SK-N-SH (cell line): Measurements from ENCODE around the gene CIB4.

Source experiments
- CTCF ChIP-seq: fragments of 200-600 bp; sonication (generic); IDR thresholded peaks from 2 replicates; pipeline ENCODE4 v1.6.1; 2017; ENCODE audit warnings: antibody characterized with exemption, mild to moderate bottlenecking, moderate library complexity
- ELF1 ChIP-seq: IDR thresholded peaks from 2 replicates; pipeline ENCODE4 v1.4.0; 2012
- EP300 ChIP-seq, 2 experiments: IDR thresholded peaks; 2 replicates each; pipeline versions ENCODE4 v1.4.0 to v1.6.1; 2012; ENCODE audit warnings: borderline replicate concordance in 1 of 2, low read depth in 1 of 2, low read length in 1 of 2
- EZH2phosphoT487 ChIP-seq: fragments of 200-600 bp; sonication (generic); IDR thresholded peaks from 2 replicates; pipeline ENCODE4 v1.6.1; 2017; ENCODE audit warnings: low read depth, mixed run types, mild to moderate bottlenecking, antibody characterized with exemption, moderate library complexity, borderline replicate concordance
- GATA2 ChIP-seq: sonication (generic); formaldehyde crosslinking; IDR thresholded peaks from 2 replicates; pipeline ENCODE4 v1.5.0; 2020; ENCODE audit warnings: mild to moderate bottlenecking, missing genetic modification reagents
- MAX ChIP-seq: IDR thresholded peaks from 2 replicates; pipeline ENCODE4 v1.4.0; 2012; ENCODE audit warnings: low read depth
- POLR2AphosphoS5 ChIP-seq: IDR thresholded peaks from 2 replicates; pipeline ENCODE4 v1.6.1; 2012; ENCODE audit warnings: low read depth, low read length
- USF2 ChIP-seq: fragments of 150-350 bp; IDR thresholded peaks from 2 replicates; pipeline ENCODE4 v1.6.1; 2017; ENCODE audit warnings: antibody characterized with exemption, low read length, low read depth, borderline replicate concordance
- YY1 ChIP-seq: IDR thresholded peaks from 2 replicates; pipeline ENCODE4 v1.4.0; 2012; ENCODE audit warnings: low read depth, mild to moderate bottlenecking
- ZBTB33 ChIP-seq: IDR thresholded peaks from 2 replicates; pipeline ENCODE4 v1.4.0; 2012; ENCODE audit warnings: low read depth, borderline replicate concordance
- TF ChIP-seq, protein P1 (sequence below): IDR thresholded peaks from 2 replicates; pipeline ENCODE4 v1.6.1; 2012; ENCODE audit warnings: mild to moderate bottlenecking, low read depth, low read length, moderate library complexity

DNA sequence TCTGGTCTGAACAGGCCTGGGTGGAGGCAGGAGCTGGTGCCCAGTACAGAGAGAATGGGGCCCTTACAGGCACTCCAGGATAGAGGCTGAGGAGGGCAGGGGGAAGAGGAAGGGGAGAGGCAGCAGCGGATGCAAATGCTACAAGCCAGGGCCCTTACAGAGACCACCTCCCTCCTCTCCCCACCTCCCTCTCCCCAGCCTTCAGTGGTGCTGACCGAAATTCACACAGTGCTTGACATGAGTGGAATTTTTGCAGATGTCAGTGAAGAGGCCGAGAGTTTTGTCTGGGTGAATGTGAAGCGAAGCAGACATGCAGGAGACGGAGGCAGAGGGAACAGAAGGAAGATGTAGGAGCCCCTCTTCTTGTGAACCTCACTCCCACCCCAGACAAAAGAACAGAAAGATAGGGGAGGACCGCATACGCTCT, 31.9 kb downstream of the CIB4 start:
- TF ChIP-seq EZH2phosphoT487, result no peak
- no peak for TF ChIP-seq GATA2 (CRISPR knock-in tag)
- no peak for TF ChIP-seq YY1
- TF ChIP-seq USF2, result no peak
- no peak for TF ChIP-seq EP300 (IDR thresholded peaks at IDR 0.05; ENCODE audit: borderline replicate concordance in 1 of 2, low read depth in 1 of 2, low read length in 1 of 2)
- TF ChIP-seq MAX, result no peak
- TF ChIP-seq CTCF, result no peak
- no peak for TF ChIP-seq ZBTB33
- no peak for TF ChIP-seq ELF1
- TF ChIP-seq, protein P1, sequence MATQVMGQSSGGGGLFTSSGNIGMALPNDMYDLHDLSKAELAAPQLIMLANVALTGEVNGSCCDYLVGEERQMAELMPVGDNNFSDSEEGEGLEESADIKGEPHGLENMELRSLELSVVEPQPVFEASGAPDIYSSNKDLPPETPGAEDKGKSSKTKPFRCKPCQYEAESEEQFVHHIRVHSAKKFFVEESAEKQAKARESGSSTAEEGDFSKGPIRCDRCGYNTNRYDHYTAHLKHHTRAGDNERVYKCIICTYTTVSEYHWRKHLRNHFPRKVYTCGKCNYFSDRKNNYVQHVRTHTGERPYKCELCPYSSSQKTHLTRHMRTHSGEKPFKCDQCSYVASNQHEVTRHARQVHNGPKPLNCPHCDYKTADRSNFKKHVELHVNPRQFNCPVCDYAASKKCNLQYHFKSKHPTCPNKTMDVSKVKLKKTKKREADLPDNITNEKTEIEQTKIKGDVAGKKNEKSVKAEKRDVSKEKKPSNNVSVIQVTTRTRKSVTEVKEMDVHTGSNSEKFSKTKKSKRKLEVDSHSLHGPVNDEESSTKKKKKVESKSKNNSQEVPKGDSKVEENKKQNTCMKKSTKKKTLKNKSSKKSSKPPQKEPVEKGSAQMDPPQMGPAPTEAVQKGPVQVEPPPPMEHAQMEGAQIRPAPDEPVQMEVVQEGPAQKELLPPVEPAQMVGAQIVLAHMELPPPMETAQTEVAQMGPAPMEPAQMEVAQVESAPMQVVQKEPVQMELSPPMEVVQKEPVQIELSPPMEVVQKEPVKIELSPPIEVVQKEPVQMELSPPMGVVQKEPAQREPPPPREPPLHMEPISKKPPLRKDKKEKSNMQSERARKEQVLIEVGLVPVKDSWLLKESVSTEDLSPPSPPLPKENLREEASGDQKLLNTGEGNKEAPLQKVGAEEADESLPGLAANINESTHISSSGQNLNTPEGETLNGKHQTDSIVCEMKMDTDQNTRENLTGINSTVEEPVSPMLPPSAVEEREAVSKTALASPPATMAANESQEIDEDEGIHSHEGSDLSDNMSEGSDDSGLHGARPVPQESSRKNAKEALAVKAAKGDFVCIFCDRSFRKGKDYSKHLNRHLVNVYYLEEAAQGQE, result no peak
- no peak for TF ChIP-seq POLR2AphosphoS5
